Keratinocyte (primary cell): ENCODE measurements around the gene DNAJB2. TPM values are rescaled to one million over a fixed set of nuclear protein-coding genes. Genes with fewer than 3 reads are reported as not detected.

ENCODE experiments used
- DNase-seq: peaks from one replicate; pipeline ENCODE4 v3.0.0-alpha.2; 2011; ENCODE audit warnings: low read depth, missing footprints, low spot score
- FAIRE-seq: peaks from 2 replicates; lab custom pipeline; 2011; peaks lifted over from hg19 to GRCh38; lab: Jason Lieb, UNC
- H2AFZ ChIP-seq: 2 replicates; pipeline ENCODE4 v1.6.0; 2012; ENCODE audit warnings: low read length, control low read depth, inconsistent platforms; ENCODE audit not compliant: control insufficient read depth
- H3K27ac ChIP-seq: 2 replicates; pipeline ENCODE4 v1.5.1; 2011; ENCODE audit warnings: low read length; ENCODE audit not compliant: control insufficient read depth, insufficient read depth
- H3K27me3 ChIP-seq: 3 replicates; pipeline ENCODE4 v1.6.0; 2011; ENCODE audit warnings: low read length; ENCODE audit not compliant: control insufficient read depth, insufficient read depth; ENCODE audit errors: extremely low read depth
- H3K36me3 ChIP-seq, 2 experiments: 2 replicates in 1 of 2; 3 replicates in 1 of 2; pipeline ENCODE4 v1.5.1; 2011; ENCODE audit warnings: low read length in 2 of 2, mild to moderate bottlenecking in 1 of 2; ENCODE audit not compliant: control insufficient read depth in 2 of 2, insufficient read depth in 2 of 2; ENCODE audit errors: extremely low read depth in 1 of 2
- H3K4me1 ChIP-seq: 3 replicates; pipeline ENCODE4 v1.5.1; 2011; ENCODE audit warnings: low read length; ENCODE audit not compliant: control insufficient read depth, insufficient read depth; ENCODE audit errors: extremely low read depth
- H3K4me2 ChIP-seq: 3 replicates; pipeline ENCODE4 v1.6.0; 2011; ENCODE audit warnings: low read depth, low read length; ENCODE audit not compliant: control insufficient read depth, insufficient read depth; ENCODE audit errors: extremely low read depth
- H3K4me3 ChIP-seq, 3 experiments: fragments of 200-600 bp in 1 of 3; sonication (generic) in 1 of 3; 2 replicates in 2 of 3; 3 replicates in 1 of 3; pipeline ENCODE4 v1.5.1; 2011 to 2016; ENCODE audit warnings: low read length in 3 of 3, mild to moderate bottlenecking in 3 of 3, control low read depth in 2 of 3, inconsistent platforms in 1 of 3, low read depth in 1 of 3, mixed read lengths in 1 of 3, mixed run types in 1 of 3, moderate library complexity in 1 of 3; ENCODE audit not compliant: control insufficient read depth in 2 of 3, insufficient read depth in 2 of 3; ENCODE audit errors: extremely low read depth in 1 of 3
- H3K79me2 ChIP-seq: 2 replicates; pipeline ENCODE4 v1.6.0; 2012; ENCODE audit warnings: low read length; ENCODE audit not compliant: control insufficient read depth, insufficient read depth
- H3K9ac ChIP-seq: 3 replicates; pipeline ENCODE4 v1.6.0; 2011; ENCODE audit warnings: low read length; ENCODE audit not compliant: control insufficient read depth, insufficient read depth; ENCODE audit errors: extremely low read depth
- H3K9me1 ChIP-seq: 3 replicates; pipeline ENCODE4 v1.6.0; 2011; ENCODE audit warnings: low read length; ENCODE audit not compliant: control insufficient read depth, insufficient read depth; ENCODE audit errors: extremely low read depth
- H3K9me3 ChIP-seq: 2 replicates; pipeline ENCODE4 v1.5.1; 2012; ENCODE audit warnings: low read depth, low read length; ENCODE audit not compliant: control insufficient read depth
- H4K20me1 ChIP-seq: 3 replicates; pipeline ENCODE4 v1.6.0; 2011; ENCODE audit warnings: low read length; ENCODE audit not compliant: control insufficient read depth, insufficient read depth; ENCODE audit errors: extremely low read depth
- CTCF ChIP-seq, 3 experiments: IDR thresholded peaks in 1 of 3; conservative IDR thresholded peaks in 1 of 3; optimal IDR thresholded peaks in 1 of 3; 2 replicates in 2 of 3; 3 replicates in 1 of 3; pipeline versions ENCODE3 to v1.5.1; 2011; ENCODE audit warnings: low read length in 3 of 3, mild to moderate bottlenecking in 3 of 3, moderate library complexity in 2 of 3, control low read depth in 1 of 3, inconsistent platforms in 1 of 3; ENCODE audit not compliant: insufficient read depth in 2 of 3; ENCODE audit errors: extremely low read depth in 1 of 3
- EZH2 ChIP-seq: IDR thresholded peaks from one replicate; pipeline ENCODE4 v1.6.1; 2012; ENCODE audit warnings: inconsistent platforms, mild to moderate bottlenecking, low read length, moderate library complexity
- dilution Hi-C: fragments of 300-500 bp; cut with MboI; formaldehyde crosslinking; loops from one replicate; pipeline ENCODE4 v1.7.0; 2020; ENCODE audit warnings: low sequenced_read_pairs; ENCODE audit not compliant: extremely low pct_ligation_motif_present
- polyA plus RNA-seq, 5 experiments: library from polyadenylated mRNA; depleted of rRNA in 3 of 5; stranded (reverse) in 3 of 5; stranded (forward) in 1 of 5; unstranded in 1 of 5; fragments of >200 nt; gene quantifications; 1 replicate in 1 of 5; 2 replicates in 3 of 5; 3 replicates in 1 of 5; pipeline versions ENCODE4 v1.2.1 to v1.2.3, GENCODE V29; 2011 to 2012; ENCODE audit warnings: missing spikeins in 2 of 5, low read depth in 1 of 5, low replicate concordance in 1 of 5

The DNAJB2 gene
- polyA plus RNA-seq, 1 donor (not counting 4 experiments of a cell fraction or from before 2014, with no cell fraction given) = 51.7 TPM

- TF ChIP-seq EZH2 (no peak), CTCF (optimal IDR thresholded peaks at IDR 0.05 in 1 of 3, IDR thresholded peaks at IDR 0.05 in 1 of 3, conservative IDR thresholded peaks at IDR 0.05 in 1 of 3; ENCODE audit: extremely low read depth in 1 of 3, insufficient read depth in 2 of 3, low read length in 3 of 3) (peak in 2 of 3 experiments; percentile 87 to 90)
- peak overlapping the region; percentile 76 for H2AFZ ChIP-seq
- peak overlapping the region in 2 of 3 experiments; percentile 29 to 59 for H3K4me3 ChIP-seq
- H3K27me3 ChIP-seq = peaks cover 5% of the 10 kb centered on the region
- no peaks in the 10 kb centered on the region for H3K79me2 ChIP-seq
- H3K9me1 ChIP-seq = no peaks in the 10 kb centered on the region
- dilution Hi-C loops = no loop called here
- H4K20me1 ChIP-seq = no peaks in the 10 kb centered on the region
- H3K27ac ChIP-seq = peak overlapping the region; percentile 3
- peak overlapping the region; percentile 68 for H3K9ac ChIP-seq
- no peaks in the 10 kb centered on the region for H3K9me3 ChIP-seq
- peaks cover 9% of the 10 kb centered on the region for H3K4me1 ChIP-seq
- no peaks in the 10 kb centered on the region for H3K36me3 ChIP-seq
- DNase-seq = peak; percentile 63
- H3K4me2 ChIP-seq = peak overlapping the region; percentile 76
- peak; percentile 74 for FAIRE-seq
Observed at GRCh38 chr2:219294356-219295351, 15.5 kb downstream of the DNAJB2 start.

- no peaks in the 10 kb centered on the region for H4K20me1 ChIP-seq
- H3K4me3 ChIP-seq = no peak overlapping the region
- TF ChIP-seq CTCF (optimal IDR thresholded peaks at IDR 0.05 in 1 of 3, IDR thresholded peaks at IDR 0.05 in 1 of 3, conservative IDR thresholded peaks at IDR 0.05 in 1 of 3; ENCODE audit: extremely low read depth in 1 of 3, insufficient read depth in 2 of 3, low read length in 3 of 3) = no peak
- H3K9ac ChIP-seq = no peak overlapping the region
- no peak overlapping the region for H3K4me2 ChIP-seq
- H3K9me3 ChIP-seq = no peaks in the 10 kb centered on the region
- no peak for FAIRE-seq
- no peak for DNase-seq
- peaks cover 4% of the 10 kb centered on the region for H3K4me1 ChIP-seq
- no peaks in the 10 kb centered on the region for H3K9me1 ChIP-seq
- H3K27me3 ChIP-seq = peaks cover 20% of the 10 kb centered on the region
- dilution Hi-C loops = no loop called here
- H3K79me2 ChIP-seq = no peaks in the 10 kb centered on the region
- no peaks in the 10 kb centered on the region for H3K36me3 ChIP-seq
- no peak overlapping the region for H2AFZ ChIP-seq
- no peak overlapping the region for H3K27ac ChIP-seq
Observed at GRCh38 chr2:219296142-219296541, 17.0 kb downstream of the DNAJB2 start.
